GM19395 (cell line): ENCODE data around the gene NCOA7.
A peak's percentile ranks its signal among the peaks of the same experiment; 100 is the strongest.
"Not testable (repeated sequence)": the region's sequence is repeated elsewhere in the genome, so short reads cannot be mapped to it uniquely, and the experiment has no call there.

Source experiments
- ATAC-seq: cut with Tn5 transposase; IDR thresholded peaks from one replicate; pipeline ENCODE4 v1.9.1; 2021; ENCODE audit warnings: mild to moderate bottlenecking, moderate library complexity; ENCODE audit not compliant: unreplicated experiment

Gene NCOA7

DNA sequence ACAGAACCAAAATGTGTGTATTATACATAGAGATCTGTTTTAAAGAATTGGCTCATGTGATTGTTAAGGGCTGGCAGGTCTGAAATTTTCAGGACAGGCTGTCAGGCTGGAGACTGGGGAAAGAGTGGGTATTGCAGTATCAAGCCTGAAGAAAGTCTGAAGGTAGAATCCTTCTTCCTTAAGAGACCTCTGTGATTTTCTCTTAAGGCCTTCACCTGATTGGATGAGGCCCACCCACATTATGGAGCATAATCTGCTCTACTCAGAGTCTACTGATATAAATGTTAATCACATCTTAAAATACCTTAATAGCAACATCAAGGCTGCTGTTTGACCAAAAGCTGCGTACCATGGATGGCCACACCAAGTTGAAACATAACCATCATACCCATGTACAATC is 122.4 kb downstream of the NCOA7 start:
- no peak for ATAC-seq

DNA sequence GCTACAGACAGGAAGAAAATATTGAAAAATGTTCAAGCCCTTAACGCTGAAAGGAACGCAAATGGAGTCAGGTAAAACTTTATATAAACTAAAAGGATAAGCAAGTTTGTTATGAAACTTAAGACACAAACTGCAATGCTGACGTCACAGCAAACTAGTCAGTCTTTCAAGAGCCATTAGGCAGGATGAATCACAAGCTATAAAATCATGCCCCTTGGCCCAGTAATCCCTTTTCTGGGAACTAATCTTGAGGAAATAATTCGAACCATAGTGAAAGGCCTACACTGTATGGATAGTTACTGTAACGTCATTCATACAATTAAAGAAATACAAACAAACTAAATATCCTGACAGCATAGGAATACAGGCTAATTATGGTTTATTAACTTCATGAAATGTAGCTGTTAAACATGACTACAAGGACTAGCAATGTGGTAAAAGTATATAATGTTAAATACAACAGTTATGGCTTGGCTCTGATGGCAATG is 123.1 kb downstream of the NCOA7 start:
- no peak for ATAC-seq

DNA sequence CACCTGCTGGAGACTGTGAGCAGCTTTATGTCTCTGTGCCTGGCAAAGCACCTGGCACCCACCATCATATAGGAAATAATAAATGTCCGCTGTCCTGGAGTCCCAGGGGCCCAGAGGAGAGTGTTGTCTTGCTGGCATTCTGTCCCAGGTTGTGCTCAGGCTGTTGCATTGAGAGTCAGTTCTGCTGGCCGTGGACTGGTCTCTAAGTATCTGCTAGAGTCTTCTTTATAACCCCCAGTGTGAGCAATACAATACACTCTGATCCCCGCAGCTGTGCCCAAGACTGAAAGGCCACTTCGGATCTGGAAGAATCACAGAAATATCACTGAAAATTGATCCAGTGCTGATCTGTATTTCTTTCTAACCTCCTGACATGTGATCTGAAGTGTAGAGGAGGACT is 127.5 kb downstream of the NCOA7 start:
- no peak for ATAC-seq

DNA sequence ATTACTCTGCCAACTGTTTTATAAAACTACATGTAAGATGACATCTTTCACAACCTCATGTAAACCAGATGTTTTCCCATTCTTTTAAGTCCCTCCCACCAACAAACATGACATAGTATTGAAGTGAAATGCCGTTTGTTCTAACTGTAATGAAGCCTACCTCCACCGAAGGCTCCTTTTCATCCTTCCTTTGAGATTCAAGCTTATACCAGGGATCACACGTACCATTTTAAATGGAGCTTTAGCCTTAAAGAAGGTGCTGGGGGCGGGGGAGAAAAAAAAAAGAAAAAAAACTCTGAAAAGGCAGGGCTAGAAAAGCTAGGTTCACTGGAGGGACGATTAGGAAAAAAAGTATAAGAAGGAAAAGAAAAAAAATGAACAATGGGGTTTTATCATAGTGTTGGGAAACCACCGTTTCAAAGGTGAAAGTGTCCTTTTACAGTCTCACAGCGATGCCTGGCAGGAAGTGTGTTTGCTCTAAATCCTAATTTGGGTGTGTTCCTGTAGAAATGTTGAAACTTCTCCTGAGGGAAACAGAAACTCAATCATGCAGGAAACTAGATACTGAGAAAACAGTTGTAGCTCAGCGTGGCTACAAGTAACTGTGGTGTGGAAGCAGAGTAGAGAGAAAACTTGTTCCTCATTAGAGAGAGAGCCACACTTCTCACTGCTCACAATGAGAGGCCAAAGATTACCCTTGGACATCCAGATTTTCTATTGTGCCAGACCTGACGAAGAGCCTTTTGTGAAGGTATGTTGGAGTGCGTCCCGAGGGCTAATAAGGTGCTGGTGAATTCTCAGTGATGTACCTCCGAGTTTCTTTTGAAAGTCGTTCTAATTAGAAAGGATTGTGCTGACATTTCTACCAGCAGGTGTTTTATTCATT is 128.2 kb downstream of the NCOA7 start:
- ATAC-seq: peak; percentile 98

DNA sequence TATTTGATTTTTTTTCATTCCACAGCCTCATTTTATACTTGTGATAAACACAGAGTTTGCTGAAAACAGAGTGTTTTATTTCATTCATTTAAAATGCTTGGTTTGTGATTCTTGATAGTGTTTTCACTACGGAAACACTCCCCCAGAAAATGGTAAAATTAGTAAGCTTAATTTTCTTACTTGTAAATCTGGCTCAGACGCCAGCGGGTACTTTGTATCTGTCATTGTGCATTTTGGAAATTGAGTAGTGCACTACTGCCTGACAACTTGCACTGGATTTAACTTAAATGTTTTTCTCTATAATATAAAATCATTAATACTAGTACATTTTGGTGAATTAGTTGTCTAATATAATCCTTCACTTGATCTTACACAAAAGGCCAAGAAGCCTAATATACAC is 128.9 kb downstream of the NCOA7 start:
- peak; percentile 3 for ATAC-seq

DNA sequence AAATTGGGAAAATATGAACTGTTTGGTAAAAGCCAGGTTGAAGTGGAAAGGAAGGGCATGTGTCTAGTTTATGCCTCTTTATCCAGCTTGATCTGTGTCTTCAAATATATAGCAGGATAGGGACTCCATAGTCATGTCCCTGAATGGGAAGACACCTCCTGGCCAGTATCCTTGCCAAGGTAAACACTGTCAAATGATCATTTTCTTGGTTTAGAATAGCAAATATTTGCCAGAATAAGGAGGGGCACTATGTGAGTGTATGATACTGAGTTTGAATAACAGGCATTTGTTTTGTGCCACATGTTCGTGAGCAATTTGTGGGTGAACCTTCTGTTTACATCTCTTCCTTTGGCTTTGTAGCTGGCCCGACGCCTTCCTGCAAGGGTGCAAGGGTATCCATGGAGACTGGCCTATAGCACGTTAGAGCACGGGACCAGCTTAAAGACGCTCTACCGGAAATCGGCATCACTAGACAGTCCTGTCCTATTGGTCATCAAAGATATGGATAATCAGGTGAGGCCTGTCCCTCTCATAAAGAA is 131.6 kb downstream of the NCOA7 start:
- ATAC-seq: no peak

DNA sequence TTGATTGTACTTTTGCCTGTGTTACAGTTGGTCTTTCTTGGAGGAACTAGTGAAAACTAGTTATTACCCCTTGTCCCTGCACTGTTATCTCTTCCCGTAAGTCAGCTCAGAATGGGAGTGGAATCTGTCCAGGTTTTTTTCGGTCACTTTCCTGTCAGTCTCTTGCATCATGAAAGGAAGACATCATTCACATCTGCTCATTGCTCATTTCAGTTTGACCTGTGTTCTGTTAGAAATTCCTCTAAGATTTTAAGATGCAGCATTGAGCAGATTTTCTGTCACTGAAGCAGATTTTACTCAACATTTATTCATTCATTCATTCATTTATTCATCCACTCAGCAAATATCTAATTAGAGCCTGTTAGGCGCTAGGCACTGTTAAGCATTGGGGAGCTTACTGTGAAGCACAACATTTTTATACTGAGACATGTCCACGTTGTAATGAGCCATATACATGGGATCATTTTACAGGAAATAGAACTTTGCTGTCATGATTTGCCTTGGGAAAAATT is 132.7 kb downstream of the NCOA7 start:
- no peak for ATAC-seq

DNA sequence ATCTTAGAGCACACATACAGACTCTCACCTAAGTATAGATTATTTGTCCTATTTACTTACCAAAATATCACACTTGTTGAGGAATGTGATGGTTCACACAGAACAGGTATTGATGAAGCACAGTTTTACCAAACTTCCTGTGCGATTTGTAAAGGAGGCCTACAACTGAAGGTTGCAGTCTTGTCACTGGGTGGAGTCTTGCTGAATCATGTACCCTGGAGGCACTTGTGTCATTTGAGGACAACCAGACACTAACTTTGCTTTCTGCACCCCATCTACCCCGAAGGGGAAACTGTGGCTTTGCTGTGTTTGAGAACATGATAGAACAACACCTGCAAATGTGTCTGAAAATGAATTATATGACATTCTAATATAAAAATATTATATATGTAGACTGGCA is 133.4 kb downstream of the NCOA7 start:
- ATAC-seq: no peak

DNA sequence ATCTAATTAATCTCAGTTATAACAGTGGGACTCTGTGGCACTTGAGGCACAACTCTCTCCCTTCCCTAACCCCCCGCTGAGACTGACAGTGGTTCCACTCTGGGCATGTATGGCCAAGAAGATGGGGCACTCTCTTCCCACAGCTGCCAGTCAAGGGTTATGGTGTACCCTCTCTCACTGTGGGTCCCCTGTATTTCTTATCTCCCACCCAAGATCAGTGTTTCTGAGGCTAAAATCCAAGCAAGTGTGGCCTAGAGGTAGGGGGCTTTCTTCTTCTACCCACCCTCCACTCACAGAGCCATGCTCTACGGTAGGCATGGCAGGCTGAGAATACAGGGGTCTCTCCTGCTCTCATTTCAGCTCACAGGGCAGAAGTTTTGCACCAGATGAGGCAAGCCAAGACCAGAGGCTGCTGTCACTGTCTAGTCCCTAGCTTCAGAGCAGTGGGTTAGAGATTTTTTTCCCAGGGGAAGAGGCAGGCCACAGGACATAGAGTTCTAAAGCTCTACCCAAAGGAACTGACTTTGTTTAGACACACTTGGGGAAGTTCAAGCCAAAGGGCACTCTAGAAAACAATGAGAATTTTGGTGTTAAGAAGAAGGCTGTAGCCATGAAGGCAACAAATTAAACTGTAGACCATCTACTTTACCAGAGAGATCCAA is 134.1 kb downstream of the NCOA7 start:
- no peak for ATAC-seq

DNA sequence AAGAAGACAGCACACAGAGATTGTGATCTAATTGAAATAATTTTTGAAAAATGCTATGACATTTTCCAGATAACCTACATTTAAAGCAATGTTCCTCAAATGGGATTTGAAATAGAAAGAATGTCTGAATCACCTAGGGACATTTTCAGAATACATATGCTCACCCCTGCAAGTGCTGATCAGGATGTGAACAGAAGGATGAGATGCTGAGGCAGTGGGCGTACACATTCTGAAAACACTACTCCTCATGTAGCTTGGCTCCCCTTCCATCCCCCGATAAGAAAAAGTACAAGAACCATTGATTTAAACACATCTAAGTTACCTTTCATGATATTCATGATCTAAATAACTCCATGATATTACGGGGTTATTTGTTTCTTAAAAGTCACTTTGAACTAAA is 136.0 kb downstream of the NCOA7 start:
- no peak for ATAC-seq

DNA sequence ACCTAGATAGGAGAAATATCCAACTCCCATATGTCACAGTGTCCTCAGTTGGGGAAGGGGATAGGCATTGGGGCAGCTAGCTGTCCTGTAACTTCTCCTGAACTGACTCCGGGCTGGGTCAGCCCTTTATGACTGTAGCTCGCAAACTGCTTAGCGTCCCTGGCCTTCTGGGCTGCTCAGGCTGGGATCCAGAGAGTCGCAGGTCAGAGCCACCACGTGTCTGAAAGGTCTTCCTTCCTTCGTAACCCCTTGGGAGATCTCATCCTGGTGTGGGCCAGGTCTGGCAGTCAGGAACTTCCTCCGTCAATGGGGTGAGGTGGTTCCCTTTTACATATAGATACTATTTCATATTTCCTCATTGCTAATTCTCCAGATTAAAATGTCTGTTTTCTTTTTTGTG is 137.0 kb downstream of the NCOA7 start:
- ATAC-seq: no peak

DNA sequence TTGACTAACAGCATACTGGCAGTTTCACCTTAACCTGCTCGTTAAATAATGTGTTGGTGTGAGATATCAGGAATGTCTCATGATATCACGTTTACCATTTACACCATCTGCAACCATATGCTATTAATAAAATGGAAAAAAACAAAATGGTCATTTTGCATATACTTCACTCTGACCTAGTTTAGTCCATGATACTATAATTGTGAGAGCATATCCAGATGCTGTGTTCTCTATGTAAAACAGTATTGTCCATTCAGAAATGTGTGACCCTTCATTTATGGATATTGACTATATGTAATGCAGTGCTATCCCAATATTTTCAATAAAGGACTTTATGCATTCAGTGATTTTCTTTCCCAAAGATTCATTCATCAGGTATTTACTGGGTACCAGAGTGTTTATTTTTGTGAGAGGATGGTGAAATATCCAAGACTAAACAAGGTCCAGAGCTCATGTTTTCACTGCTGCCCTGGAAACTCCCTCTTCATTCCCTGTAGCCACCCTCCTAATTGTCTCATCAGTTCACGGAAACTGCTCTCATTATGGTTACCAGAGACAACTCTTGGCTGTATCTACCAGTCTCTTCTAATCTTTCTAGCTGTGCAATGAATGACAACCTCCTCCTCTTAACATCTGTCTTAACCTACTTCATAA is 140.1 kb downstream of the NCOA7 start:
- no peak for ATAC-seq

DNA sequence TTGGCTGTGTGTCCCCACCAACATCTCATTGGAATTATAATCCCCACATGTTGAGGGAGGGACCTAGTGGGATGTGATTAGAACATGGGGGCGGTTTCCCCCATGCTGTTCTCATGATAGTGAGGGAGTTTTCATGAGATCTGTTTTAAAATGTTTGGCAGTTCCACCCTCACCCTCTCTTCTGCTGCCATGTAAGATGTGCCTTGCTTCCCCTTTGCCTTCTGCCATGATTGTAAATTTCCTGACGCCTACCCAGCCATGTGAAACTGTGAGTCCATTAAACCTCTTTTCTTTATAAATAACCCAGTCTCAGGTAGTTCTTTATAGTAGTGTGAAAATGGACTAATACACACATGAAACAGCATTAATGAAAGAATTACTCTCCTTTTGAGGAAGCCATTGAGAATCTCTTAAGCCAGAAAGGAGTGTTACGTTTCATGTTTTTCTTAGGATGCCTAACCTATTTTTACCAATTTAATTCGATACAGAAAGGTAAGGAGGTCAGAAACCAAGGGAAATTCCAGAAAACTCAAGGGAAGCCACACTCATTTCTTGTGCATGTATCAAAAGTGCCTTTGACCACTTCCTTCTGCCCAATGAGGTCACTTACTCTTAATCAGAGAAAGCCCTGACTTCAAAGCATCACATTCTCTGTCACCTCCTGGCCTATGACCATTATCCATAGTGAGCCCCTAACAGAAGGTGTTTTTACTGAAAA is 141.1 kb downstream of the NCOA7 start:
- ATAC-seq: peak; percentile 72

DNA sequence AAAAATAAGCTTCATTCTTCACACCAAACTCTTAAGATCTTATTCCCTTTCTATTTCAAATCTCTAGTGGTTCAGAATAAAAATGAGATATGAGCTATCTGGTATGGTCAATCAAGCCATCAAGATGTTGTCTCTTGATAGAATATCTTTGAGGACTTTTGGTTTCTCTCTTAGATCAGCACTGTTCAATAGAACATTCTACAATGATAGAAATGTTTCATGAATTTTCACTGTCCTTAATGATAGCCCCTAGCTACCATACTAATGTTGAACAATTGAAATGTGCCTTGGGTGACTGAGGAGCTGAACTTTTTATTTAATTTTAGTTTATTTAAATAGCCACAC is 141.7 kb downstream of the NCOA7 start:
- ATAC-seq: peak; percentile 26

DNA sequence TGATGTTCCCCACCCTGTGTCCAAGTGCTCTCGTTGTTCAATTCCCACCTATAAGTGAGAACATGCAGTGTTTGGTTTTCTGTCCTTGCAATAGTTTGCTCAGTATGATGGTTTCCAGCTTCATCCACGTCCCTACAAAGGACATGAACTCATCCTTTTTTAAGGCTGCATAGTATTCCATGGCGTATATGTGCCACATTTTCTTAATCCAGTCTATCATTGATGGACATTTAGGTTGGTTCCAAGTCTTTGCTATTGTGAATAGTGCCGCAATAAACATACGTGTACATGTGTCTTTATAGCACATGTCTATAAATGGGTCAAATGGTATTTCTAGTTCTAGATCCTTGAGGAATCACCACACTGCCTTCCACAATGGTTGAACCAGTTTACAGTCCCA is 144.8 kb downstream of the NCOA7 start:
- ATAC-seq: not testable (repeated sequence)

DNA sequence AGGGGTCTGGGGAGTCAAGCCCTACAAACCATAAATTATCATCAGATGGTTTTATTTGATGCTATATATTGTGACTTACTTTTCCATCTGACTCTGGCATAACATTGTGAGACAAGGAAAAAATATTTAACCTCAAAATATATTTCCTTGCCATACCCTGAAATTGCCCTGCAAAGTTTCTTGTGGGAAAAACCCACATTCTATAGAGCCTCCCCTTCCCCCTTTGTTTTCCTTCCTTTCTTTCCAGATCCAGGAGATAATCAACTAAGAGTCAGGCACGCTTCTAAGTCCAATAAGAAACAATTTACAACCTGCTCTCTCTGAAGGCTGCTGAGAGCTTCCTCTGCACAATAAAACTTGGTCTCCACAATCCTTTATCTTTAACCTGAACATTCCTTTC is 148.3 kb downstream of the NCOA7 start:
- ATAC-seq: no peak

DNA sequence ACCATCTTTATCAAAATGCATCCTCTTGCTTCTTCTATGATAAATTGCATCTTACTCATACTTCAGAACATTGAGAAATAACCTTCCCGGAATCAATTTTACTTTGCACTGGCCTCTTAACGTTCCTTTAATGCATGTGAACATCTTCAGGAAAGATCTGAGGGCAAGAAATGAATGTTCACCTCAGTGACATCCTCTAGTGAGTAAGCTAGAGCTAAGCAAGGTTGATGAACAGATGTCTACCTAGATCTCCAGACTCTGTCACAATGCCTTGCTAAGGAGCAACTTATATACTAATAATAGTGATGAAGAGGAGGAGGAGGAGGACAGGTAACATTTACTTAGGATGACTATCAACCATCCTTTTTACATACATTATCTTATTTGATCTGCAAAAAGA is 149.0 kb downstream of the NCOA7 start:
- no peak for ATAC-seq

DNA sequence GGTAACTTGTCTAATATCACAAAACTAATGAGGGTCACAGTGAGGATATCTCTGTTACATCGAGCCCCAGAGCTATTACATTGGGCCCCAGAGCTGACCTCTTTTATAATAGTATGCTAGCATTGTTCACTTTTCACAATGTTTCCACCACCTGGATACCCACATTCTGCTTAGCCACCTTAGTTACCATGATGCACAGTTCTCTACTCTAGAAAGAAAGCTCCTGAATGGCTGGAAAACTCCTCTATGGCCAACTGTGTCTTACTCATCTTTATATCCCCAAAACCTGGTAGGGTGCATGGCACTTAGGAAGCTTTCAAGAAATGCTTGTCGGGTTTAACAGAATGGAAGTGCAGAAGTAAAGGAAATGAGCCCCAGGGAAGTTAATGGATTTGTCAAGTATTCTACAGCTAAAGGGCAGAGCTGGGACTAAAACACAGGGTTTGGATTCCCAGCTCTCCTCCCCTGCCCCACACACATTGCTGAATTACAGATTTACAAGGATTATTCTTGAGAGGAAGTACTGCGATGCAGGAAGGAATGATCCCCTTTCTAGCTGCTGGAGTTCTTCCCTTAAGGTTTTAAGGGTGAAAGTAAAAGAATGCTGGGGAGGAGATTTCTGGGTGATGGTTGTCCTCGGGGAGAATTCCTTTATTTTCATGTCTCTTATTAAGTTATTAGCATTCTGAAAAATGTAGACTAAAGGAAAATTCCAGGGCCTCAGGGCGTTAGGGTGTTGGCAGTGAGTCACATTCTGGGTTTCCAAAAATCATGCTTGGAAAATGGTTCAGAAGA is 149.7 kb downstream of the NCOA7 start:
- no peak for ATAC-seq

DNA sequence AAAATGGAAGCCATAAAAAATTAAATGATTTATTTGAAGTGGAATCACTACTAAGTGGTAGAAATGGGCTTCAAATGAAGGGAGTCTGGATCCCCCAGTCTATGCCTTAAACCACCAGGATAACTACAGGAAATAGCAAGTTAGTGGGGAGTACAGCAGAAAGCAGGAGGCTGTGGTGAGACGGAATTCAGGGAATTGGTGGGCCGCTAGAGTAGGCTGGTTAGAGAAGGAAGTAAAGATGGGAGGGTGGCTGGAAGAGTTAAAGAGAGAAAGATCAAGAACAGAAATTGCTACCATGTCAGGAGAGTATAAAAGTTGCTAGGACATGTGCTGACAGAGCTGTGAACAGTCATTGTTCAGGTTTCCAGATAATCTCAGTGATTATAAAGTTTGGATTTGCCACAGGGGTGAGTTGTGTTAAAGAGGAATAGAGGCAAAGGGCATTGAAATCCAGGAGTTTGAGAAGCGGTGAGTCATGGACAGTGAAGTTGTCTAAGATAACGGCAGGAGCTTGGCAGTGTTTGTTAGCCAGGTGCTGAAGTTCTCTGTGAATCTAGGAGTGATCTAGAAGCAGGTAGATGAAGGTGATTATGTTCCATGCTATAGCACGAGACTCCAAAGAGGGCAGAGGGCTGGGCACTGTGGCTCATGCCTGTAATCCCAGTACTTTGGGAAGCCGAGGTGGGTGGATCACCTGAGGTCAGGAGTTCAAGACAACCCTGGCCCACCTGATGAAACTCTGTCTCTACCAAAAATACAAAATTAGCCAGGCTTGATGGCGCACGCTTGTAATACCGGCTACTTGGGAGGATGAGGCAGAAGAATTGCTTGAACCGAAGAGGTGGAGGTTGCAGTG is 152.1 kb downstream of the NCOA7 start:
- no peak for ATAC-seq
